ENCODE results near the gene C15orf39.

The C15orf39 gene

DNA sequence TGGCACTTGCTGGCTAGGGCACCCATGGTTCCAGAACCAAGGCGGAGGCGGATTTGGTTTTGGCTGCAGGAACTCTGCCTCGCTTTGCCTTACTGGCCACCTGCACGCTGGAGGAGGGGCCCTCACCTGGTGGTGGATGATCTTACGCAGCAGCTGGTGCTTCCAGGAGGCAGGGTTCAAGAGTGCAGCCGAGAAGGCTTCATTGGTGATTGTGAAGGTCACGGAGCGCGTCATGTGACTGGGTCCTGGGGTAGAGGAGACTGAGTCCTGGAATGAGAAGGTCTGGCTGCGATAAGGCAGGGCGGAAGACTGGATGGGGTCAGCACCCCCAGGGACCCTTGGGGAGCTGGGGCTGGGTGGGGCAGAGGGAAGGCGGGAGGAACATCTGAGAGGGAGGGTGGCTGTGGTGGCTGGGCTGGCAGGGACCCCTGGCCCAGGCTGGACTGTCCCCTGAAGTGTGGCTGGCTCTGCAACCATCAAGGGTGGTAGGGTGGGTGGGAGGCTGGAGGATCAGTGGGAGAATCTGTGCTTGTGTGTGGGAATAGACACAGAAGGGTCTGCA is 30.7 kb downstream of the C15orf39 start:
- Histone ChIP-seq H3K9me2 (replicated peaks; ENCODE audit: insufficient read depth, low read length) (no peaks in the 10 kb centered on the region), H3K4me3 (ENCODE audit: insufficient read depth, low read length, poor library complexity, severe bottlenecking) (no peak overlapping the region), H2AFZ (ENCODE audit: low read depth, low read length, severe bottlenecking) (no peak overlapping the region), H3K36me3 (ENCODE audit: low read length) (no peaks in the 10 kb centered on the region), H3K79me2 (ENCODE audit: insufficient read depth, low read length) (no peaks in the 10 kb centered on the region), H3K27ac (ENCODE audit: low read depth, low read length) (no peak overlapping the region), H3K27me3 (ENCODE audit: low read length) (no peaks in the 10 kb centered on the region), H3K9ac (ENCODE audit: low read length) (no peak overlapping the region), H3K9me3 (ENCODE audit: insufficient read depth, low read length) (no peaks in the 10 kb centered on the region), H4K20me1 (ENCODE audit: low read depth, low read length) (no peaks in the 10 kb centered on the region), H3F3A (ENCODE audit: insufficient read depth) (no peaks in the 10 kb centered on the region), H3K4me2 (ENCODE audit: low read depth, low read length, poor library complexity, severe bottlenecking) (no peak overlapping the region)
- TF ChIP-seq, protein P1, sequence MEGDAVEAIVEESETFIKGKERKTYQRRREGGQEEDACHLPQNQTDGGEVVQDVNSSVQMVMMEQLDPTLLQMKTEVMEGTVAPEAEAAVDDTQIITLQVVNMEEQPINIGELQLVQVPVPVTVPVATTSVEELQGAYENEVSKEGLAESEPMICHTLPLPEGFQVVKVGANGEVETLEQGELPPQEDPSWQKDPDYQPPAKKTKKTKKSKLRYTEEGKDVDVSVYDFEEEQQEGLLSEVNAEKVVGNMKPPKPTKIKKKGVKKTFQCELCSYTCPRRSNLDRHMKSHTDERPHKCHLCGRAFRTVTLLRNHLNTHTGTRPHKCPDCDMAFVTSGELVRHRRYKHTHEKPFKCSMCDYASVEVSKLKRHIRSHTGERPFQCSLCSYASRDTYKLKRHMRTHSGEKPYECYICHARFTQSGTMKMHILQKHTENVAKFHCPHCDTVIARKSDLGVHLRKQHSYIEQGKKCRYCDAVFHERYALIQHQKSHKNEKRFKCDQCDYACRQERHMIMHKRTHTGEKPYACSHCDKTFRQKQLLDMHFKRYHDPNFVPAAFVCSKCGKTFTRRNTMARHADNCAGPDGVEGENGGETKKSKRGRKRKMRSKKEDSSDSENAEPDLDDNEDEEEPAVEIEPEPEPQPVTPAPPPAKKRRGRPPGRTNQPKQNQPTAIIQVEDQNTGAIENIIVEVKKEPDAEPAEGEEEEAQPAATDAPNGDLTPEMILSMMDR (IDR thresholded peaks at IDR 0.05; ENCODE audit: insufficient read depth, low read length, poor library complexity, severe bottlenecking): no peak
- no peak for TF ChIP-seq EZH2phosphoT487 (conservative IDR thresholded peaks at IDR 0.05; ENCODE audit: low read length)

DNA sequence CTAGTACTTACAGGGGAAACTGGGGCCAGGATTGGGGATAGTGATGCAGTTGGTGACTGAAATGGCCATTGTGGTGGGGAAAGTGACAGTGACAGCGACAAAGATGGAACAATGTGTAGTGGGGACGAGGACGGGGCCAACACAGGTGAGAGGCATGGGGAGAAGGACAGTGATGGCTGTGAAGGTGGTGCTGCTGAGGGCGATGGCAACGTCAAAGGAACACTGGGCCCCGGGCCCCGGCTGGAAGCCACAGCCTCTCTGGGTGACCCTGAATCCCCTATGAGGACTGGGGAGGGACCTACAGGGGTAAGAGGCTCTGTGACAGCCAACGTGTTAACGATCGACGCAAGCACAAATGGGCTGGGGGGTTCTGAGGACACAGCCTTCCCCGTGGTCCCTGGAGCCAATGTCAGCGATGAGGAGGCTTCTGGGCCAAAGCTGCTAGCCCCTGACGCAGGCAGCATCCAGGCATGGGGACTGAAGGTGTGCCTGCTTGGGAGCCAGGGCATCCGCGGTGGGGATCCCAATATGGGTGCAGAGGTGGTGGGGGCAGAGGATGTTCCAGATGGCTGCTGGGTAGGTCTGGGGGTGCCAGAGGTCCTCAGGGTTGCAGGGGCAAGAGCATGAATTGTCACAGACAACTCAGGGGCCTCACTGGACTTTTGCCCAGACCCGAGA is 31.3 kb downstream of the C15orf39 start:
- no peaks in the 10 kb centered on the region for H3K27me3 ChIP-seq (ENCODE audit: low read length)
- H3K9me2 ChIP-seq (replicated peaks; ENCODE audit: insufficient read depth, low read length): no peaks in the 10 kb centered on the region
- H3K4me2 ChIP-seq (ENCODE audit: low read depth, low read length, poor library complexity, severe bottlenecking): no peak overlapping the region
- no peak overlapping the region for H3K9ac ChIP-seq (ENCODE audit: low read length)
- H3K79me2 ChIP-seq (ENCODE audit: insufficient read depth, low read length): no peaks in the 10 kb centered on the region
- no peak overlapping the region for H3K27ac ChIP-seq (ENCODE audit: low read depth, low read length)
- no peak overlapping the region for H2AFZ ChIP-seq (ENCODE audit: low read depth, low read length, severe bottlenecking)
- no peaks in the 10 kb centered on the region for H4K20me1 ChIP-seq (ENCODE audit: low read depth, low read length)
- H3F3A ChIP-seq (ENCODE audit: insufficient read depth): no peaks in the 10 kb centered on the region
- H3K4me3 ChIP-seq (ENCODE audit: insufficient read depth, low read length, poor library complexity, severe bottlenecking): no peak overlapping the region
- TF ChIP-seq, protein P1 (IDR thresholded peaks at IDR 0.05; ENCODE audit: insufficient read depth, low read length, poor library complexity, severe bottlenecking): no peak
- no peak for TF ChIP-seq EZH2phosphoT487 (conservative IDR thresholded peaks at IDR 0.05; ENCODE audit: low read length)
- no peaks in the 10 kb centered on the region for H3K36me3 ChIP-seq (ENCODE audit: low read length)
- no peaks in the 10 kb centered on the region for H3K9me3 ChIP-seq (ENCODE audit: insufficient read depth, low read length)

DNA sequence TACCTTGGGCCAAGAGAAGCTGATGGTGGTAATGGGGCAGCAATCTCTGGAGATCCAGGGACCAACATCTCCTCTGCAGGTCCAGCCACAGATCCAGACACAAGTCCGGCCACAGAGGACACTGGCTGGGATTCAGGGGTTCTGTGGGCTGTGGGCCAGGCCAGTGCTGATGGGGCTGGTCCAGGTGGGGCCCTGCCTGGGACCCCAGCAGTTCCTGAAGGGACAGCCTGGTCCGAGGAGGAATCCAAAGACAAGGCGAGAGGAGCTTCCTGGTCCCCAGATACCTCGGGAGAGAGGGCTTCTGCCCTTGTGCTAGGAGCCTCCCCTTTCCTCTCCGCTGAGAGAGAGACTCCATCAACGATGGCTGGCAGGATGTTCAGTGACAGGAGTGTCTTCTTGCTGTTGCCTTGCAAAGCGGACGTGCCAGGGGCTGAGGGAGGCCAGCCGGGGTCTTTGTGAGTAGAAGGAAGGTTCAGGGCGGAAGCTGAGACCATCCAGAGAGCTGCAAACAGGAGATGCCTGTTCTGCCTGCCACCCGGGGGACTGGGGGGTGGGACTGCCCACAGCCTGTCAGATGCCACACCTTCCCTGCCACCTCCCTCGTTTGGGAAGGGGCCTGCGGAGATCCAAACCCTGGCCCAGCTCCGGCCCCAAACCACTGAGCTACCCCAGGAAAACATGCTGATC is 32.0 kb downstream of the C15orf39 start:
- no peaks in the 10 kb centered on the region for H3K27me3 ChIP-seq (ENCODE audit: low read length)
- no peaks in the 10 kb centered on the region for H3K36me3 ChIP-seq (ENCODE audit: low read length)

More for the DNA sequence above, 32.0 kb downstream of the C15orf39 start:
- no peaks in the 10 kb centered on the region for H3K9me3 ChIP-seq (ENCODE audit: insufficient read depth, low read length)
- no peaks in the 10 kb centered on the region for H3F3A ChIP-seq (ENCODE audit: insufficient read depth)
- H3K4me2 ChIP-seq (ENCODE audit: low read depth, low read length, poor library complexity, severe bottlenecking): no peak overlapping the region
- no peak overlapping the region for H3K4me3 ChIP-seq (ENCODE audit: insufficient read depth, low read length, poor library complexity, severe bottlenecking)
- H3K27ac ChIP-seq (ENCODE audit: low read depth, low read length): no peak overlapping the region
- no peaks in the 10 kb centered on the region for H4K20me1 ChIP-seq (ENCODE audit: low read depth, low read length)
- H2AFZ ChIP-seq (ENCODE audit: low read depth, low read length, severe bottlenecking): no peak overlapping the region
- H3K9me2 ChIP-seq (replicated peaks; ENCODE audit: insufficient read depth, low read length): no peaks in the 10 kb centered on the region
- no peak overlapping the region for H3K9ac ChIP-seq (ENCODE audit: low read length)
- no peak for TF ChIP-seq EZH2phosphoT487 (conservative IDR thresholded peaks at IDR 0.05; ENCODE audit: low read length)
- TF ChIP-seq, protein P1 (IDR thresholded peaks at IDR 0.05; ENCODE audit: insufficient read depth, low read length, poor library complexity, severe bottlenecking): no peak
- H3K79me2 ChIP-seq (ENCODE audit: insufficient read depth, low read length): no peaks in the 10 kb centered on the region

Measured in SU-DHL-6 (cell line).